ENCODE results near the gene TMPRSS11E.

The TMPRSS11E gene

GRCh38 chr4:68433582-68433981 lies 13.7 kb upstream of the TMPRSS11E start:
- Mint-ChIP-seq H3K27ac (no peak overlapping the region), H3K4me1 (ENCODE audit: low read depth) (peaks cover 40% of the 10 kb centered on the region), H3K9me3 (no peaks in the 10 kb centered on the region), H3K4me3 (no peak overlapping the region), H3K27me3 (no peaks in the 10 kb centered on the region), H3K36me3 (ENCODE audit: low read depth) (peaks cover 3% of the 10 kb centered on the region)

DNA sequence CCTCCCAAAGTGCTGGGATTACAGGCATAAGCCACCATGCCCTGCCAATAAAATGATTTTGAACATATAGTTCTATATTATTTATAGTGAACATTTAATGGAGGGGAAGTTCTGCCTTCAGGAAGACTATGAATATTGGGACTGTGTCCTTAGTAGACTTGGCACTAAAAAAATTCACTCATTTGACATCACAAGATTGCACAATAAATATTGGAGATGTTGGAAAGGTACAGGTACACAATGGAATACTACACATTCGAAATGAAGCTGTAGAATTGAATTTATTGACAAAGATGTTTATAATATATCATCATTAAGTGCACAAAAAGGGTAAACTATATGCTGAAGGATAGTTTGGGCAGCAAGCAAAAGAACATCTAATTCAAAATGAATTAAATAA lies 13.0 kb upstream of the TMPRSS11E start:
- peaks cover 3% of the 10 kb centered on the region for H3K36me3 Mint-ChIP-seq (ENCODE audit: low read depth)
- H3K4me3 Mint-ChIP-seq = no peak overlapping the region
- H3K27me3 Mint-ChIP-seq = no peaks in the 10 kb centered on the region
- H3K4me1 Mint-ChIP-seq (ENCODE audit: low read depth) = peaks cover 44% of the 10 kb centered on the region
- H3K9me3 Mint-ChIP-seq = no peaks in the 10 kb centered on the region
- no peak overlapping the region for H3K27ac Mint-ChIP-seq

DNA sequence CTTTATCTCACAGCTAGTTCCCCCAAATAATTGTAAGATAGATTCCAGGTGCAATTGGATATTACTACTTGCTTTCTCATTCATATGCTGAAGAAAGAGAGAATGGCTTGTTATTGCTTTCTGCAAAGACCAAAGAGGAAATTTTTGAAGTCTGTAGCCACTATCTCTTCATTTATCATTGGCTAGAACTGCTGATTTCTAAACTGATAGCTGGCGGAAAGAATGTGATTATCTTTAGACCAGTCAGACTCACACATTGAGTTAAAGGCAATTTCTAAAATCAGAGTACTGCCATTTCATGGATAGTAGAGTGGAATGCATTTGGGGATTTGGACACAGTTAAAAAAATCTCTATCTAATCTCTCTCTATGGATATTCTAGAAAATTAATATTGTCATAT lies 12.4 kb upstream of the TMPRSS11E start:
- H3K4me3 Mint-ChIP-seq = no peak overlapping the region
- H3K27ac Mint-ChIP-seq = no peak overlapping the region
- peaks cover 3% of the 10 kb centered on the region for H3K36me3 Mint-ChIP-seq (ENCODE audit: low read depth)
- H3K27me3 Mint-ChIP-seq = no peaks in the 10 kb centered on the region
- no peaks in the 10 kb centered on the region for H3K9me3 Mint-ChIP-seq
- H3K4me1 Mint-ChIP-seq (ENCODE audit: low read depth) = peaks cover 48% of the 10 kb centered on the region

- Mint-ChIP-seq H3K4me1 (ENCODE audit: low read depth) (peaks cover 38% of the 10 kb centered on the region), H3K9me3 (no peaks in the 10 kb centered on the region), H3K4me3 (no peak overlapping the region), H3K36me3 (ENCODE audit: low read depth) (no peaks in the 10 kb centered on the region), H3K27me3 (no peaks in the 10 kb centered on the region), H3K27ac (no peak overlapping the region)
Observed at GRCh38 chr4:68445111-68445510, 2.2 kb upstream of the TMPRSS11E start.

- H3K4me1 Mint-ChIP-seq (ENCODE audit: low read depth) = peaks cover 38% of the 10 kb centered on the region
- no peak overlapping the region for H3K4me3 Mint-ChIP-seq
- no peaks in the 10 kb centered on the region for H3K36me3 Mint-ChIP-seq (ENCODE audit: low read depth)
- H3K27me3 Mint-ChIP-seq = no peaks in the 10 kb centered on the region
- peak overlapping the region; percentile 74 for H3K27ac Mint-ChIP-seq
- H3K9me3 Mint-ChIP-seq = no peaks in the 10 kb centered on the region
Observed at GRCh38 chr4:68451246-68452211, 4.3 kb downstream of the TMPRSS11E start.

DNA sequence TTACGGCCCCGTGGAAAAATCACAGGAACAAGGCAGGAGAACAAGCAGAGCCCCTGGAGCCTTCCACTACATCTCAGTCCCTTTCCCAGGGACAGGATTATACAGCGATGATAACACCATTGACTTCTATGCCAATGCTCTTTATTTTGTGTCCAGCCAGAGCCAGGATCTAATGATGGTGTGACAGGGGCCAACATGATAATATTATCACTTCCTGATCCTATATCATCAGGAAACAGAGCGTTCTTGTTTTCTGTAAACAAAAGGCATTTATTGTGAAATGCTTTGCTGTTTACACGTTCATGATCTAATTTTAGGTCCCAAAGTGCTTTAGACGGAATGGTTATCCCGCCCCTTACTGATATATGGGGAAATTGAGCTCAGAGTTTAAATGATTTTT lies 12.8 kb downstream of the TMPRSS11E start:
- no peaks in the 10 kb centered on the region for H3K9me3 Mint-ChIP-seq
- no peaks in the 10 kb centered on the region for H3K36me3 Mint-ChIP-seq (ENCODE audit: low read depth)
- peaks cover 4% of the 10 kb centered on the region for H3K27me3 Mint-ChIP-seq

DNA sequence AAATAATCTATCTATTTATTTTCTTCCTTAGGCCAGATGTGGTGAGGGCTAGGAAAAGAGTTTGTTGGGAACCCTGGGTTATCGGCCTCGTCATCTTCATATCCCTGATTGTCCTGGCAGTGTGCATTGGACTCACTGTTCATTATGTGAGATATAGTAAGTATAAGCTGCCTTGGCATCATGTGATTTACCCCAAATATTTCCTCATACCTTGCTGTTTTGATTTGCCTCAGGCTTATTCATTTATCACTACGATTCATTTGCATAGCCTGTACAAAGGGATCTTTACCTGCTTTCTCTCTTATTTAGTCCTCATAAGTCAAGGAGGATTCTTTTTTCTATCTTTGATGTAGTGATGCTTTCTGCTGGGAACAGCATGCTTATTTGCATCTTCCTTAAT lies 14.5 kb downstream of the TMPRSS11E start:
- H3K4me1 Mint-ChIP-seq (ENCODE audit: low read depth) = peaks cover 13% of the 10 kb centered on the region
- H3K36me3 Mint-ChIP-seq (ENCODE audit: low read depth) = no peaks in the 10 kb centered on the region
- no peaks in the 10 kb centered on the region for H3K9me3 Mint-ChIP-seq
- H3K27me3 Mint-ChIP-seq = peaks cover 4% of the 10 kb centered on the region
- H3K4me3 Mint-ChIP-seq = no peak overlapping the region
- no peak overlapping the region for H3K27ac Mint-ChIP-seq

More for the DNA sequence above, 12.8 kb downstream of the TMPRSS11E start:
- H3K4me3 Mint-ChIP-seq = no peak overlapping the region
- no peaks in the 10 kb centered on the region for H3K4me1 Mint-ChIP-seq (ENCODE audit: low read depth)
- H3K27ac Mint-ChIP-seq = no peak overlapping the region

GRCh38 chr4:68462691-68463090 lies 15.4 kb downstream of the TMPRSS11E start:
- H3K27me3 Mint-ChIP-seq = peaks cover 4% of the 10 kb centered on the region
- H3K4me1 Mint-ChIP-seq (ENCODE audit: low read depth) = peaks cover 13% of the 10 kb centered on the region
- H3K4me3 Mint-ChIP-seq = no peak overlapping the region
- no peak overlapping the region for H3K27ac Mint-ChIP-seq
- no peaks in the 10 kb centered on the region for H3K36me3 Mint-ChIP-seq (ENCODE audit: low read depth)
- H3K9me3 Mint-ChIP-seq = no peaks in the 10 kb centered on the region

DNA sequence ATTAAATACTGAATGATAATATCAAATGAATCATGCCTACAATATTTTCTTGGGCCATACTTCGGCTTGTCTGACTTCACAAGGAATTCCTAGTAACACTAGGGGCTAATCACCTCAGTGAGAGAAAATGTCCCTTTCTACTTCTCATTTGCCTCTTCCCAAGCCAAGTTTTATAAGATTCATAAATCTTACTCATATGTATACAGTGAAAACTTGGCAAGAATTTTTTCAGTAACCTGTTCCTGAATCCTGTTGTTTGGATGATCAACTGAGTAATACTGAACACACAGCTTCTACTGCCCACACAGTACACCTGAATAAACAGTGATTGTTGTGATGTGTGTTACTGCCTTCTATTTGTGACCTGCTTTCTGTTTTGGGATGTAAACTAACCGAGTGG lies 16.5 kb downstream of the TMPRSS11E start:
- Mint-ChIP-seq H3K4me3 (no peak overlapping the region), H3K27ac (no peak overlapping the region), H3K27me3 (peaks cover 4% of the 10 kb centered on the region), H3K9me3 (no peaks in the 10 kb centered on the region), H3K36me3 (ENCODE audit: low read depth) (no peaks in the 10 kb centered on the region), H3K4me1 (ENCODE audit: low read depth) (peaks cover 13% of the 10 kb centered on the region)

DNA sequence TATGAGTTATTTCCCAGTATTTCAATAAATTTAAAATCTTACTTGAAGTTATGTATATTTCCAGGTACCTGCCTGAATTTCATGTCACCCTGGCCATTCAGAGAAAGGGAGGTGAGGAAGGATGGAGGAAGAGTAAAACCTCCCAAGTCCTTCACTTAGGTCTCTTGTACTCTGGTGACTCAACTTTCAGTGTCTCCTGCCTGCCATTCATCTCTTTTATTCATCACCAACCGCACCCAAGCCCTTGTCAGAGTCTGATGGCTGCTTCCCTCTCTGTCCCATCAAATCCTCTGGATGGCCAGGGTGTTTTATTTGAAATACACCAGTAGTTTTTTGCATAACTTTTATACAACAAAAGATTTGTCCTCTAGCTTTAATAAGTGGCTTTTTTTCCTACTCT lies 17.8 kb downstream of the TMPRSS11E start:
- no peaks in the 10 kb centered on the region for H3K36me3 Mint-ChIP-seq (ENCODE audit: low read depth)
- no peaks in the 10 kb centered on the region for H3K27me3 Mint-ChIP-seq
- no peak overlapping the region for H3K27ac Mint-ChIP-seq
- peaks cover 21% of the 10 kb centered on the region for H3K4me1 Mint-ChIP-seq (ENCODE audit: low read depth)
- H3K9me3 Mint-ChIP-seq = no peaks in the 10 kb centered on the region
- H3K4me3 Mint-ChIP-seq = no peak overlapping the region

DNA sequence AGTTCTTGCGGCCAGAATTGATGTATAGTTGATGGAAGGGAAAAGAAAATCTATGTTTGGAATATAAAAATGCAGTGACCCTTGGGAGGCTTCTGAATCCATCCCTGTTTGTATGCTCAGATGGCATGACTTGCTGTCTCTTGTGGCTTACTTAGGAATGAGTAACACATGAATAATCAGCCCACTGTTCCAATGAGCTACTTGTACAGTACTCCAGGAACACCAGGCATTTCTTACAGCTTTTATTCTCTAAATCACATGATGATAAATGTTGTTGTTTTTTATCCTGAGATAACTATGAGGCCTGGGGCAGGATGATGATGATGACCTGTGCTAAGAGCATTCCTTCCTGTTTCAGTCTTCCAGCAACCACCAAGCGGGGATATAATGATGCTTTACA lies 18.9 kb downstream of the TMPRSS11E start:
- Mint-ChIP-seq H3K9me3 (no peaks in the 10 kb centered on the region), H3K27me3 (no peaks in the 10 kb centered on the region), H3K4me1 (ENCODE audit: low read depth) (peaks cover 22% of the 10 kb centered on the region), H3K36me3 (ENCODE audit: low read depth) (no peaks in the 10 kb centered on the region), H3K27ac (no peak overlapping the region), H3K4me3 (no peak overlapping the region)

GRCh38 chr4:68466751-68467150 lies 19.5 kb downstream of the TMPRSS11E start:
- Mint-ChIP-seq H3K27me3 (no peaks in the 10 kb centered on the region), H3K4me3 (no peak overlapping the region)

GRCh38 chr4:68469482-68469881 lies 22.2 kb downstream of the TMPRSS11E start:
- Mint-ChIP-seq H3K27me3 (no peaks in the 10 kb centered on the region), H3K9me3 (no peaks in the 10 kb centered on the region), H3K4me1 (ENCODE audit: low read depth) (peaks cover 22% of the 10 kb centered on the region), H3K36me3 (ENCODE audit: low read depth) (no peaks in the 10 kb centered on the region), H3K27ac (no peak overlapping the region), H3K4me3 (no peak overlapping the region)

More at GRCh38 chr4:68466751-68467150, 19.5 kb downstream of the TMPRSS11E start:
- Mint-ChIP-seq H3K9me3 (no peaks in the 10 kb centered on the region), H3K36me3 (ENCODE audit: low read depth) (no peaks in the 10 kb centered on the region), H3K4me1 (ENCODE audit: low read depth) (peaks cover 22% of the 10 kb centered on the region), H3K27ac (no peak overlapping the region)

DNA sequence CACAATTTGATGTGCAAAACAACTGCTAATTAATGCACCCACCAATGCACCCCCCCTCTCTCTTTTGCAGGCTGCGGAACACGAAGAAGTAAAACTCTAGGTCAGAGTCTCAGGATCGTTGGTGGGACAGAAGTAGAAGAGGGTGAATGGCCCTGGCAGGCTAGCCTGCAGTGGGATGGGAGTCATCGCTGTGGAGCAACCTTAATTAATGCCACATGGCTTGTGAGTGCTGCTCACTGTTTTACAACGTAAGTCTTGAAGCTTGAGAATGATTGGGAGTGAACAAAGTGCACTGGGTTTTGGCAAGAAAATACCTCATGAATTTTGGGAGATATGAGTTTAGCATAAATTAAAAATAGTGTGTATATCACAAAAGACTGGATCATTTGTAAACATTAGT lies 28.9 kb downstream of the TMPRSS11E start:
- H3K4me1 Mint-ChIP-seq (ENCODE audit: low read depth) = no peaks in the 10 kb centered on the region
- no peak overlapping the region for H3K27ac Mint-ChIP-seq
- H3K4me3 Mint-ChIP-seq = no peak overlapping the region
- H3K27me3 Mint-ChIP-seq = no peaks in the 10 kb centered on the region
- H3K36me3 Mint-ChIP-seq (ENCODE audit: low read depth) = no peaks in the 10 kb centered on the region
- H3K9me3 Mint-ChIP-seq = no peaks in the 10 kb centered on the region

DNA sequence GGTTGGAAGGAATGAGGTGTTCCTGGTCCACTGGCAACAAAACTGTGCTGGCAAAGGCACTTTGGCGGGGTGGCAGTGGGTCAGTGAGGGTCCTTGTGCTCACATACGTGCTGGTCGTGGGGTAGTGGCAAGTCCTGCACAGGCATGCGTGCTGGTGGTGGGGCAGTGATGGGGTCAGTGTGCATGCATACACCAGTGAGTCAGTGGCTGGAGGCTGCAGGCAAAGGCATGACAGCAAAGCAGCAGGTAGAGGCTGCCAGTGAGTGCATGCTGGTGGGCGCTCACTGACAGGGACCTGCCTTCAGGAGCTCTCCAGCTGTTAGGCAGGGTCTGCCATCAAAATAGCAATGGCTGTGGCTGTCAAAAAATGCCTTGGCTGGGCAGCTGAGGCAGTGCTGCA lies 42.1 kb downstream of the TMPRSS11E start:
- Mint-ChIP-seq H3K9me3 (no peaks in the 10 kb centered on the region), H3K4me3 (no peak overlapping the region), H3K27me3 (no peaks in the 10 kb centered on the region), H3K27ac (no peak overlapping the region), H3K36me3 (ENCODE audit: low read depth) (no peaks in the 10 kb centered on the region), H3K4me1 (ENCODE audit: low read depth) (peaks cover 1% of the 10 kb centered on the region)

All from stimulated activated naive CD8-positive, alpha-beta T cell treated with anti-CD3 and anti-CD28 coated beads, Interleukin-15, Interleukin-2, amounts not matched to agents 100 ng/mL and 50 ng/mL, for 24 hours (primary cell).